ENCODE measurements around the gene FAM135A. TPM values are rescaled to one million over a fixed set of nuclear protein-coding genes. Genes with fewer than 3 reads are reported as not detected.

The FAM135A gene
- total and polyA plus RNA-seq, 2 experiments from 2014 or later: 35.2 to 68.7 TPM

GRCh38 chr6:70421509-70421908 lies 8.2 kb downstream of the FAM135A start:
- no peak overlapping the region for H3K4me3 Mint-ChIP-seq
- Histone ChIP-seq H3K27ac (ENCODE audit: low read depth) (no peak overlapping the region), H3K4me3 (no peak overlapping the region), H4K20me1 (replicated peaks; ENCODE audit: insufficient read depth) (peaks cover 13% of the 10 kb centered on the region; the same call in 1 of the 2 replicates), H3K27me3 (ENCODE audit: insufficient read depth) (no peaks in the 10 kb centered on the region), H3K36me3 (ENCODE audit: insufficient read depth) (peaks cover 7% of the 10 kb centered on the region; the same call in 1 of the 2 replicates), H2AFZ (no peak overlapping the region), H3F3A (replicated peaks; ENCODE audit: low read depth) (no peaks in the 10 kb centered on the region), H3K9me2 (ENCODE audit: insufficient read depth) (no peaks in the 10 kb centered on the region), H3K4me1 (ENCODE audit: insufficient read depth) (no peaks in the 10 kb centered on the region), H3K79me2 (replicated peaks; ENCODE audit: insufficient read depth) (peaks cover 90% of the 10 kb centered on the region), H3K4me2 (no peak overlapping the region)
- H3K4me1 Mint-ChIP-seq: peaks cover 12% of the 10 kb centered on the region; the same call in 2 of the 3 replicates
- H3K27me3 Mint-ChIP-seq (ENCODE audit: insufficient read depth, low read depth, poor library complexity): no peaks in the 10 kb centered on the region
- no peak overlapping the region for H3K27ac Mint-ChIP-seq
- DNase-seq (ENCODE audit: low spot score) (no peak), ATAC-seq (no peak)
- no peak for TF ChIP-seq REST (IDR thresholded peaks at IDR 0.05; ENCODE audit: unreplicated experiment)
- no peak for TF ChIP-seq CREB1 (CRISPR knock-in tag; IDR thresholded peaks at IDR 0.05; ENCODE audit: low read depth)
- TF ChIP-seq NANOG (IDR thresholded peaks at IDR 0.05; ENCODE audit: borderline replicate concordance): no peak
- no peak for TF ChIP-seq EZH2 (IDR thresholded peaks at IDR 0.05; ENCODE audit: low read depth, unreplicated experiment)
- H3K36me3 Mint-ChIP-seq (ENCODE audit: low read depth): peaks cover 36% of the 10 kb centered on the region
- H3K9me3 Mint-ChIP-seq: no peaks in the 10 kb centered on the region

- Histone ChIP-seq H3K9me2 (ENCODE audit: insufficient read depth) (no peaks in the 10 kb centered on the region), H3K27ac (ENCODE audit: low read depth) (no peak overlapping the region), H3K4me2 (no peak overlapping the region), H2AFZ (no peak overlapping the region), H3K36me3 (ENCODE audit: insufficient read depth) (peaks cover 5% of the 10 kb centered on the region), H4K20me1 (replicated peaks; ENCODE audit: insufficient read depth) (peaks cover 13% of the 10 kb centered on the region; the same call in 1 of the 2 replicates), H3K4me3 (no peak overlapping the region), H3K4me1 (ENCODE audit: insufficient read depth) (no peaks in the 10 kb centered on the region), H3F3A (replicated peaks; ENCODE audit: low read depth) (no peaks in the 10 kb centered on the region), H3K27me3 (ENCODE audit: insufficient read depth) (no peaks in the 10 kb centered on the region), H3K79me2 (replicated peaks; ENCODE audit: insufficient read depth) (peaks cover 70% of the 10 kb centered on the region)
- DNase-seq (ENCODE audit: low spot score) (no peak), ATAC-seq (no peak)
- Mint-ChIP-seq H3K27me3 (ENCODE audit: insufficient read depth, low read depth, poor library complexity) (no peaks in the 10 kb centered on the region), H3K4me3 (no peak overlapping the region), H3K9me3 (no peaks in the 10 kb centered on the region), H3K27ac (no peak overlapping the region), H3K36me3 (ENCODE audit: low read depth) (peaks cover 41% of the 10 kb centered on the region), H3K4me1 (peaks cover 12% of the 10 kb centered on the region; the same call in 2 of the 3 replicates)
- TF ChIP-seq ZNF114 (CRISPR knock-in tag; IDR thresholded peaks at IDR 0.05) (no peak), CREB1 (CRISPR knock-in tag; IDR thresholded peaks at IDR 0.05; ENCODE audit: low read depth) (no peak), ZNF331 (CRISPR knock-in tag; IDR thresholded peaks at IDR 0.05; ENCODE audit: low read depth) (no peak), JUNB (IDR thresholded peaks at IDR 0.05; ENCODE audit: unreplicated experiment) (no peak), REST (IDR thresholded peaks at IDR 0.05; ENCODE audit: unreplicated experiment) (no peak), EZH2 (IDR thresholded peaks at IDR 0.05; ENCODE audit: low read depth, unreplicated experiment) (no peak)
- TF ChIP-seq, protein P1, sequence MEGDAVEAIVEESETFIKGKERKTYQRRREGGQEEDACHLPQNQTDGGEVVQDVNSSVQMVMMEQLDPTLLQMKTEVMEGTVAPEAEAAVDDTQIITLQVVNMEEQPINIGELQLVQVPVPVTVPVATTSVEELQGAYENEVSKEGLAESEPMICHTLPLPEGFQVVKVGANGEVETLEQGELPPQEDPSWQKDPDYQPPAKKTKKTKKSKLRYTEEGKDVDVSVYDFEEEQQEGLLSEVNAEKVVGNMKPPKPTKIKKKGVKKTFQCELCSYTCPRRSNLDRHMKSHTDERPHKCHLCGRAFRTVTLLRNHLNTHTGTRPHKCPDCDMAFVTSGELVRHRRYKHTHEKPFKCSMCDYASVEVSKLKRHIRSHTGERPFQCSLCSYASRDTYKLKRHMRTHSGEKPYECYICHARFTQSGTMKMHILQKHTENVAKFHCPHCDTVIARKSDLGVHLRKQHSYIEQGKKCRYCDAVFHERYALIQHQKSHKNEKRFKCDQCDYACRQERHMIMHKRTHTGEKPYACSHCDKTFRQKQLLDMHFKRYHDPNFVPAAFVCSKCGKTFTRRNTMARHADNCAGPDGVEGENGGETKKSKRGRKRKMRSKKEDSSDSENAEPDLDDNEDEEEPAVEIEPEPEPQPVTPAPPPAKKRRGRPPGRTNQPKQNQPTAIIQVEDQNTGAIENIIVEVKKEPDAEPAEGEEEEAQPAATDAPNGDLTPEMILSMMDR (conservative IDR thresholded peaks at IDR 0.05; ENCODE audit: low read depth in 2 of 2): no peak
- TF ChIP-seq, protein P2, sequence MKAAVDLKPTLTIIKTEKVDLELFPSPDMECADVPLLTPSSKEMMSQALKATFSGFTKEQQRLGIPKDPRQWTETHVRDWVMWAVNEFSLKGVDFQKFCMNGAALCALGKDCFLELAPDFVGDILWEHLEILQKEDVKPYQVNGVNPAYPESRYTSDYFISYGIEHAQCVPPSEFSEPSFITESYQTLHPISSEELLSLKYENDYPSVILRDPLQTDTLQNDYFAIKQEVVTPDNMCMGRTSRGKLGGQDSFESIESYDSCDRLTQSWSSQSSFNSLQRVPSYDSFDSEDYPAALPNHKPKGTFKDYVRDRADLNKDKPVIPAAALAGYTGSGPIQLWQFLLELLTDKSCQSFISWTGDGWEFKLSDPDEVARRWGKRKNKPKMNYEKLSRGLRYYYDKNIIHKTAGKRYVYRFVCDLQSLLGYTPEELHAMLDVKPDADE (IDR thresholded peaks at IDR 0.05): no peak
Measured at GRCh38 chr6:70423189-70424134, 10.2 kb downstream of the FAM135A start.
